HG03064 (cell line): ENCODE measurements around the gene ARSH.
"Not testable (repeated sequence)": the region's sequence is repeated elsewhere in the genome, so short reads cannot be mapped to it uniquely, and the experiment has no call there.

Source experiments
- ATAC-seq: cut with Tn5 transposase; IDR thresholded peaks from one replicate; pipeline ENCODE4 v1.9.1; 2021; ENCODE audit warnings: low read depth; ENCODE audit not compliant: unreplicated experiment

The ARSH gene, protein sequence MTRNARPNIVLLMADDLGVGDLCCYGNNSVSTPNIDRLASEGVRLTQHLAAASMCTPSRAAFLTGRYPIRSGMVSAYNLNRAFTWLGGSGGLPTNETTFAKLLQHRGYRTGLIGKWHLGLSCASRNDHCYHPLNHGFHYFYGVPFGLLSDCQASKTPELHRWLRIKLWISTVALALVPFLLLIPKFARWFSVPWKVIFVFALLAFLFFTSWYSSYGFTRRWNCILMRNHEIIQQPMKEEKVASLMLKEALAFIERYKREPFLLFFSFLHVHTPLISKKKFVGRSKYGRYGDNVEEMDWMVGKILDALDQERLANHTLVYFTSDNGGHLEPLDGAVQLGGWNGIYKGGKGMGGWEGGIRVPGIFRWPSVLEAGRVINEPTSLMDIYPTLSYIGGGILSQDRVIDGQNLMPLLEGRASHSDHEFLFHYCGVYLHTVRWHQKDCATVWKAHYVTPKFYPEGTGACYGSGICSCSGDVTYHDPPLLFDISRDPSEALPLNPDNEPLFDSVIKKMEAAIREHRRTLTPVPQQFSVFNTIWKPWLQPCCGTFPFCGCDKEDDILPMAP

GRCh38 chrX:3006495-3006894, at the start of gene ARSH:
TSS of gene ARSH (plus strand) at chrX:3006546. CDS start at chrX:3006613, 67 bp downstream.
- no peak for ATAC-seq

- no peak for ATAC-seq
Observed at GRCh38 chrX:2958199-2958598, 48.1 kb upstream of the ARSH start.

DNA sequence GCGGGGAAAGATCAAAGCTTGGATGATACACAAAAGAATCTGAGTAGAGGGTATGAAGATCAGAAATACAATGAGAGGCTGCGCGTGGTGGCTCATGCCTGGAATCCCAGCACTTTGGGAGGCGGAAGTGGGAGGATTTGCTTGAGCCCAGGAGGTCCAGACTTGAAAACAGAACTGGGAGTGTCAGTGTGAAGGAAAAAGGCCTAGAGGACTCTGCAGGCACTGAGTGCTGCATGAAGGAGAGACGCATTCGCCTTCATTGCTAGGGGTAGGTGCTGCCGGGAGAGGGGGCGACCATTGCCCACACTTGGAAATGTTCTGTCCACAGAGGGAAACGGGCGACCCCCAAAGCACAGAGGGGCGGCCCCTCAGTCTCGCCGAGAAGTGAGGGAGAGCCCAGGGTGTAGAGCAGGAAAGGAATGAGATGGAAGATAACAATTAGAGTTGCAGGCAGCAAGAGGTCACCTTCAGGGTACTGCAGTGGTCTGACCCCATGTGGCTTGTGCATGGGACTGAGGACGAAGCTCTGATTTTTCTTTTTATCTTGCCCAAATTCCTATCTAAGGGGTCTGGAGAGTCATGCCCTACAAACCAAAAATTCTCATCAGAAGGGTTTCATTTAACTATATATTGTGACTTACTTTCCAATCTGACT, 45.4 kb upstream of the ARSH start:
- ATAC-seq = no peak

GRCh38 chrX:2962381-2962780, 44.0 kb upstream of the ARSH start:
- no peak for ATAC-seq

GRCh38 chrX:2963449-2963848, 42.9 kb upstream of the ARSH start:
- ATAC-seq = not testable (repeated sequence)

DNA sequence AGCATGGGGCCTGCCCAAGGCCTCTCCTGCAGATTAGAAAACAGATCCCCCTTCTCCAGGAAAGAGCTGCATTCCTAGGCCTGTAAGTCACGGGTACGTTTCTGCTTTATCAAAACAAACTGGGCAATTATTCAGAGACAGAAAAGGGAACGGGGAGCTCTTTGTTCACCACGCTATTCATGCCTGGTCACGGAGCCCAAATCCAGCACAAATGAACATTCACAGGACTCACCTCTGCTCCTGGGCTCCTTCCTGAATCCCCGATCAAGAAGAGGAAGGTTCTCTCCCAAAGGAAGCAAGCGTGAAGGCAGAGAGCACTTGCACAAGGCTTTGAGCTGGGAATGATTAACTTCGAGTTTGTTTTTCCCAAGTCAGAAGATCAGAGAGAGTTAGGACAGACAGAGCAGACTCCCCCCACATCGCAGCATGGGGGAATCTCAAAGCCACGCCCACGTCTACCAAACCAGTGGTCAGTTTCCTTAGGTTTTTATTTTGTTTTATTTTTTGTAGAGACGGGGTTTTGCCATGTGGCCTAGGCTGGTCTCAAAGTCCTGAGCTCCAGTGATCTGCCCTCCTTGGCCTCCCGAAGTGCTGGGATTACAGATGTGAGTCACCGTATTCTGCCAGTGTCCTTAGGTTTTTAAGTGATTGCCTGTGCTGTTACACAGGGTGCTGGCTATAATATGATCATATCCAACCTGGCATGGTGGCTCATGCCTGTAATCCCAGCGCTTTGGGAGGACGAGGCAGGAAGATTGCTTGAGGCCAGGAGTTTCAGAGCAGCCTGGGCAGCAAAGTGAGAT, 42.2 kb upstream of the ARSH start:
- not testable (repeated sequence) for ATAC-seq

DNA sequence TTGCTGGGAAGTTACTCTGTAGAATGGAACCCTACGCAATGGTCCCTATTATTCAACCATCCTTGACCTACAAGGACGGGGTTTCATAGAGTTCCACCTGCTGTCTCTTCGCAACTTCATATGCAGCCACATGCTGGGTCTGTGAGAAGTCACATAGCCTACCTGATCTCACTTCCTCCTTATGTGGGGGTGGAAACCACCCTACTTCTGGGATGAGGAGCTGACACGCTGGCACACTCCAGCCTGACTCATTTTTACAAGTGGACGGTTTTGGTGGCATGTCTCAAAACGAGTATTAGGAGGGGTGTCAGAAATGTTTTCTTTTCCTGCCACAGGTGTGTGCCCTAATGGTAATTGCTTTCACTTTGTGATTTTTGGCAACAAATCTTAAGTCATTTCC, 40.4 kb upstream of the ARSH start:
- ATAC-seq = peak; percentile 77

GRCh38 chrX:2967012-2967411, 39.3 kb upstream of the ARSH start:
- ATAC-seq = no peak

GRCh38 chrX:2967584-2967983, 38.8 kb upstream of the ARSH start:
- no peak for ATAC-seq

- ATAC-seq = peak; percentile 55
Observed at GRCh38 chrX:2967998-2968909, 38.1 kb upstream of the ARSH start.

DNA sequence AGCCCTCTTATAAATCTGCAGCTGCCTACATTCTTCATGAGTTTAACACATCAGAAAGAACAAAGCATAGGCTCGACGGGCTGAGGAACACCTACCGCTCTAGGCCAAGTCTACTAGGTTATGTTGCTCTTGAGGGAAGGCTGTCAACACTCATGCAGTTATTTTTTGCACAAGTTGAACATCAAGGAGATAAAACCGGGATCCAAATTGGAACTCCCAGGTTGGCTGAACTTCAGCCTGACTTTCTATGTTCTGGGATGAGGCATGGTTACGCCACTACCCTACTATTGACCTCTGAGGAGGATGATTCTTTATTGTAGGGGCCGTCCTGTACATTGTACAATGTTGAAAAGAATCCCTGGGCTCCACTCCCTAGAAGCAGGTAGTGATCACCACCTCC, 37.3 kb upstream of the ARSH start:
- ATAC-seq = no peak

- ATAC-seq = no peak
Observed at GRCh38 chrX:2972391-2972790, 34.0 kb upstream of the ARSH start.

DNA sequence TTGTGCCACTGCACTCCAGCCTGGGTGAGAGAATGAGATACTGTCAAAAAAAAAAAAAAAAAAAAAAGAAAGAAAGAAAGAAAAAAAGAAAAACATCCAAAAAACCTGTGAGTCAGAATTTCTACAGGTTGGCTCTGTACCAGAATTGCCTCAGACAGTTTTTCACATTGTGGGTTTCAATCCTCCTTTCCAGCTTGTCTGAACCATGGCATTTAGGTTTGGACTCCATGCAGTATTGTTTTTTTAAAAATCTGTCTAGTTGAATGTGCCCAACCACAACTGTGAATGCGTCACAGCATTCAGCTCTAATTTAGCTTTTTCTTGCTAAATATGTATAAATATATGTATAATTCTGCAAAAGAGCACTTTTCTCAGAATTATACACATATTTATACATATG, 31.4 kb upstream of the ARSH start:
- ATAC-seq = no peak

DNA sequence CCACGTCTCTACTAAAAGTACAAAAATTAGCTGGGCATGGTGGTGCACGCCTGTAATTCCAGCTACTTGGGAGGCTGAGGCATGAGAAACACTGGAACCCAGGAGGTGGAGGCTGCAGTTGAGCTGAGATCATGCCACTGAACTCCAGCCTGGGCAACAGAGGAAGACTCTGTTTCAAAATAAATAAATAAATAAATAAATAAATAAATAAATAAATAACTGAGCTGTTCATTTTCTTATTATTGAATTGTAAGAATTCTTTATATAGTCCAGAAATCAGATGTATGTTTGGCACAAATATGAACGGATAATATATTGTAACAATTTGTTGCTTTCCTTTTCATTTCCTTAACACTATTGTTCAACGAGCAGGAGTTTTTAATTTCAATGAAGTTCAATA, 27.7 kb upstream of the ARSH start:
- ATAC-seq = not testable (repeated sequence)

- no peak for ATAC-seq
Observed at GRCh38 chrX:2984342-2984741, 22.0 kb upstream of the ARSH start.

GRCh38 chrX:2989565-2989964, 16.8 kb upstream of the ARSH start:
- ATAC-seq = no peak

- ATAC-seq = no peak
Observed at GRCh38 chrX:3010532-3010931, 4.2 kb downstream of the ARSH start.

DNA sequence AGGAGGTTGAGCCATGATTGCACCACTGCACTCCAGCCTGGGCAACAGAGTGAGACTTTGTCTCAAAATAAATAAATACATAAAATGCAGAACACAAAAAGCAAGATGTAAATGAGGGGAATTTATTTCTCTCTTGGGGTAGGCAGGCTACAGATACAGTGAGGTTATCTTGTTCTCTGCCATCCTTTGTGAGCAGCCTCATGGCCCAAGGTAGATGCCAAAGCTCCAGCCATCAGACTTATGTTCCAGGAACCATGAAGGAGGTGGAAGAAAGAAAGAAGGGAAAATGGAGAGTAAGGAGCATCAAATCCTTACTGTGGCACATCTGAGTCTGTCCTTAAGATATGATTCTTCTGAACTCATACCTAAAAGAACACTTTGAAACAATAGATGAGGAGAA, 11.1 kb downstream of the ARSH start:
- ATAC-seq = no peak

DNA sequence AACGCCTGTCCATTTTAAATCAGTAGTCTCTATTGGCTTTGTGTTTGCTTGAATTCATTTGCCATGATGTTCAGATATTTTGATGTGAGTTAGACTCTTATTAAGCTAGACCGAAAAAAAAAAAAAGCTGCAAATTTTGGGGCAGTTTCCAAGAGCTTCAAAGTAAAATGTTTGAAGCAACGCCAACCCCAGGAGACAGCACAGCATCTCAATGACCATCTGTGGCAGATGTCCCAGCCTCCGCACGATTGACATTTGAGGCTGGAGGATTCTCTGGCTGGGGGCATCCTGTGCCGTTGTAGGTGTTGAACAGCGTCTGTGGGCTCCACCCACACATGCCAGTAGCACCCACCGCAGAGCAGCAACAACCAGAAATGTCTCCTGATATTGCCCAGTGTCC, 17.8 kb downstream of the ARSH start:
- no peak for ATAC-seq
